Measurements from ENCODE around the gene MSANTD1.

DNA sequence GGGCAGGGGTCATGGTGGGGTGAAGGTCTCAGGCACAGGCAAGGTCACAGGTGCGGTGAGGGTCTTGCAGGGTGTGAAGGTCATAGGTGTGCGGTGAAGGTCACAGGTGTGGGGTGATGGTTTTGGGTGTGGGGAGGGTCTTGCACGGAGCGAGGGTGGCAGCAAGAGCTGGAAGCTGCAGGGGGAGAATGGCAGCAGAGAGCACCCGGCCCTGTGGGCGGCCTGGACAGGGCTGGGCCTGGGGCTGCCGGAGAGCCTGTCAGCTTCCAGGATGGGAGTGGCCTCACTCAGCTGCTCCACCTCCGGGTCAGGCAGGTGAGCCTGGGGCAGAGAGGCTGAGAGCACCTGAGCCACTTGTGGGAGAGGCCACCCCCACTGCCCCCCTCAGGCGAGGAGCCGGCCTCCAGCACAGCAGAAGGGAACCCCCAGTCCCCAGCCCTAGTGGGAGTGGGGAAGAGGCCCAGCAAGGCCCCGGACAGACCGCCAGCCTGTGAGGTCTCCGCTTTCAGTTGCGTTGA, 1.5 kb downstream of the MSANTD1 start:
- TF ChIP-seq, protein P1, sequence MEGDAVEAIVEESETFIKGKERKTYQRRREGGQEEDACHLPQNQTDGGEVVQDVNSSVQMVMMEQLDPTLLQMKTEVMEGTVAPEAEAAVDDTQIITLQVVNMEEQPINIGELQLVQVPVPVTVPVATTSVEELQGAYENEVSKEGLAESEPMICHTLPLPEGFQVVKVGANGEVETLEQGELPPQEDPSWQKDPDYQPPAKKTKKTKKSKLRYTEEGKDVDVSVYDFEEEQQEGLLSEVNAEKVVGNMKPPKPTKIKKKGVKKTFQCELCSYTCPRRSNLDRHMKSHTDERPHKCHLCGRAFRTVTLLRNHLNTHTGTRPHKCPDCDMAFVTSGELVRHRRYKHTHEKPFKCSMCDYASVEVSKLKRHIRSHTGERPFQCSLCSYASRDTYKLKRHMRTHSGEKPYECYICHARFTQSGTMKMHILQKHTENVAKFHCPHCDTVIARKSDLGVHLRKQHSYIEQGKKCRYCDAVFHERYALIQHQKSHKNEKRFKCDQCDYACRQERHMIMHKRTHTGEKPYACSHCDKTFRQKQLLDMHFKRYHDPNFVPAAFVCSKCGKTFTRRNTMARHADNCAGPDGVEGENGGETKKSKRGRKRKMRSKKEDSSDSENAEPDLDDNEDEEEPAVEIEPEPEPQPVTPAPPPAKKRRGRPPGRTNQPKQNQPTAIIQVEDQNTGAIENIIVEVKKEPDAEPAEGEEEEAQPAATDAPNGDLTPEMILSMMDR (IDR thresholded peaks at IDR 0.05), result no peak
- TF ChIP-seq POLR2A (IDR thresholded peaks at IDR 0.05), result peak in 1 of 2 donors; percentile 43

Measured in thyroid gland (tissue), 4 donors.